Sigmoid colon (tissue), 7 donors: ENCODE measurements around the gene ODAD3. TPM values are rescaled to one million over a fixed set of nuclear protein-coding genes. Genes with fewer than 3 reads are reported as not detected.
"Not testable (repeated sequence)": the region's sequence is repeated elsewhere in the genome, so short reads cannot be mapped to it uniquely, and the experiment has no call there.

ENCODE experiments used
- DNase-seq: peaks from one replicate; pipeline ENCODE4 v3.0.0-alpha.2; 2019
- H3K27ac ChIP-seq, 4 donors: fragments of 200-600 bp; sonication (generic); one replicate each; pipeline ENCODE4 v1.5.1; 2016 to 2019; ENCODE audit warnings: mild to moderate bottlenecking in 1 of 4
- H3K27me3 ChIP-seq, 3 donors: fragments of 200-600 bp; sonication (generic); one replicate each; pipeline ENCODE4 v1.5.1; 2019; ENCODE audit warnings: mild to moderate bottlenecking in 1 of 3
- H3K36me3 ChIP-seq, 4 donors: fragments of 200-600 bp; sonication (generic); one replicate each; pipeline ENCODE4 v1.5.1; 2016 to 2019
- H3K4me1 ChIP-seq, 4 donors: fragments of 200-600 bp; sonication (generic); one replicate each; pipeline ENCODE4 v1.5.1; 2017 to 2019
- H3K4me3 ChIP-seq, 4 donors: fragments of 200-600 bp; sonication (generic); one replicate each; pipeline ENCODE4 v1.5.1; 2017 to 2019; ENCODE audit warnings: mild to moderate bottlenecking in 2 of 4, moderate library complexity in 1 of 4
- H3K9me3 ChIP-seq, 4 donors: fragments of 200-600 bp in 3 of 4; sonication (generic) in 3 of 4; one replicate each; pipeline versions ENCODE4 v1.5.1 to v1.6.1; 2013 to 2019
- CTCF ChIP-seq, 4 experiments: fragments of 450-650 bp in 3 of 4; fragments of 200-600 bp in 1 of 4; IDR thresholded peaks; one replicate each; pipeline ENCODE4 v1.5.1; 2016 to 2019; ENCODE audit warnings: antibody characterized with exemption in 4 of 4, mild to moderate bottlenecking in 3 of 4, moderate library complexity in 2 of 4
- EP300 ChIP-seq, 4 donors: sonication (generic); formaldehyde crosslinking; IDR thresholded peaks; one replicate each; pipeline ENCODE4 v1.6.1; 2017; ENCODE audit warnings: antibody characterized with exemption in 4 of 4
- POLR2A ChIP-seq, 2 donors: fragments of 450-650 bp; IDR thresholded peaks; one replicate each; pipeline ENCODE4 v1.6.1; 2016; ENCODE audit warnings: antibody characterized with exemption in 2 of 2, mild to moderate bottlenecking in 2 of 2, moderate library complexity in 2 of 2
- POLR2AphosphoS5 ChIP-seq, 4 donors: sonication (generic); formaldehyde crosslinking; IDR thresholded peaks; one replicate each; pipeline ENCODE4 v1.6.1; 2017; ENCODE audit warnings: antibody characterized with exemption in 4 of 4
- WGBS, 2 donors: extraction: QIAGEN DNeasy Blood & Tissue Kit; methylation state at CpG; one replicate each; pipeline ENCODE4 v1.1.7; 2013; 5-methylcytosine and 5-hydroxymethylcytosine counted together
- intact Hi-C: fragments of 100-400 bp; cut with DNase I; formaldehyde crosslinking; loops from one replicate; pipeline ENCODE4 v1.15.1; 2023
- polyA plus RNA-seq, 3 donors: library from polyadenylated mRNA; stranded (reverse); fragments of 200-250 nt; gene quantifications; one replicate each; pipeline ENCODE4 v1.2.3, GENCODE V29; 2013
- total RNA-seq, 4 donors: library from RNA; depleted of rRNA; stranded (reverse); fragments of >200 nt; gene quantifications; one replicate each; pipeline ENCODE4 v1.1.0, GENCODE V29; 2016
- donor health status: healthy with polysubstance abuse.
- donor health status: Bipolar disorder and iron deficiency.
- donor health status: healthy.

Gene ODAD3
- total and polyA plus RNA-seq, 7 donors = 0.29 to 1.4 TPM; not detected in 5

DNA sequence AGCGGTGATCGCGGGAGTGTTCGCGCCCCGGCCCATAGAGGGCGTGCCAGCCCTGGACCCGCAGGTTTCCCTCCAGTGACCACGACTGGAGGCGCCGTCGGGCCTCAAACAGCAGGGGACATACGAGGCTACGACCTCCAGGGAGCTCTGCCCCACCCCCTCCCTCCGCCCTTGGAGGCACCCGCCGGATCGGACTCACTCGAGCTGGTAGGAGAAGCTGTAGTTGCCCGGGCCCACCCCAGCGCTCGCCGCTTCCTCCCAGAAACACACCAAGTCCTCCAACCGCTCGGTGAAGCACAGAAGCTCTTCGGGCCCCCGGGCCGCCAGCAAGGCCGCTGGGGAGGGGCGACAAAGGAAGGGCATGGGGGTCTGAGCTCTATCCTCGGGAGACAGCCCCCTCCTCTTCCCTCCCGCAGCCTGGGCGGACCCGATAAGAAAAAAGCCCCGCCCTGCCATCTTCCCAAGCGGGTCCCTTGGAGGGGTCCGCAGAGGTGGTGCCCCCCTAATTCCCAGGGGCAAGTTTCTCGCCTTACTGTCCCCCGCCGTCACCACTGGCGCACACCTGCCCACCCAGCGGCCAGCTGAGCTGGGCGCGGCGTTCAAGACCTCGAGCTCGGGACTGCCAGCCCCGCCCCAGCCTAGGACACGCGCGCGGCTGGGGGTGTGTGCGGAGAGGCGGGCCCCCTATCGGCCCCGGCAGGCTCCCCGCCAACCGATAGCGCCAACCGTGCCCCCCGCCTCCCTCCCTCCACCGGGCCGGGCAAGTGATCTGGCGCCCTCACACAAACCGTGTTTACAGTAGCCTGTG, 51.8 kb downstream of the ODAD3 start:
- no peaks in the 10 kb centered on the region for H3K9me3 ChIP-seq
- peak; percentile 73 for DNase-seq
- 1% methylated on average over 65 of the region's 65 CpGs for WGBS, 2 donors
- peaks cover 0 to 50% (median 47%) of the 10 kb centered on the region in 4 donors for H3K4me1 ChIP-seq
- H3K27ac ChIP-seq = no peak overlapping the region
- no peaks in the 10 kb centered on the region for H3K36me3 ChIP-seq
- intact Hi-C loops = loop anchor here (5.0 kb wide), 1 partner anchor 91 kb away; no protein-coding TSS in a partner anchor
- H3K27me3 ChIP-seq = peaks cover 16 to 31% (median 30%) of the 10 kb centered on the region in 3 donors
- peak in 2 of 4 experiments; percentile 14 to 31 for TF ChIP-seq CTCF (IDR thresholded peaks at IDR 0.05)
- TF ChIP-seq EP300 (IDR thresholded peaks at IDR 0.05) = no peak
- H3K4me3 ChIP-seq = peak overlapping the region in 3 of 4 donors; percentile 6 to 37 (median 33)

DNA sequence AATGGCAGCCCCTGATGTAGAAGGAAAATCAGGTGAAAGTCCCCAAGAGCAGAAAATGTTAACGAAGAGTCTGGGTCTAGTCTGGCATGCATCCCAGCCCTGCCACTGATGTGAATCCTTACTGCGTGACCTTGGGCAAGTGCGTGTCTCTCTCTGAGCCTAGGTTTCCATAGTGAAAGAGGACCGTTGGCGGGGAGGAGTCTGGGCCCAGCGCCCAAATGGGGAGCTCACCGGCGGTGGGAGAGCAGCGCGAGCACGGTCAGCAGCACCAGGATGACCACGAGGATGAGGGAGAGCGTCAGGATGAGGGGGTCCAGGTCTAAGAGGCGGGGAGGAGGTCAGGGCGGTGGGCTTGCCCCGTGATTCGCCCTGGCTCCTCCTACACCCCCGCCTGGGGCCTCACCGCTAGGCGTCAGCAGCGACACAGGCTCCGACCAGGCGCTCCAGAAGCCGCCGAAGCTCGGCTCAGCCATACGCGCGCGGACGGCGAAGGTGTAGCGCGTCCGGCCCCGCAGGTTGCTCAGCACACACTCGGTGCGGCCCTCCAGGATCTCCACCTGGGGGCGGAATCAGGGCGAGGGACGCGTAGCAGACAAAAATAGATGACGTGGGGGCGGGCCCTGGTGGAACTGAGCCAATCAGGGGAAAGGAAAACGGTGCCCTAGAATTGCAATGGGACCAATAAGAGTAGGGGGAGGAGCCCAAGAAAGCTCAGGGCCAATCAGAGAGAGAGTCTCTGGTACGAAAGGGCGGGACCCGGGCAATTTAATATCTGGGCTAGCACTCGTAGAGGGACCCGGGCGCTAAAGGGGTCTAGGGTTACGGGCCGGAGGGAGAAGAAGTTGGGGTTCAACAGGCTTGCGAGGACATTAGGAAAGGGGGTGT, 54.0 kb downstream of the ODAD3 start:
- intact Hi-C loops = loop anchor here (1.0 to 5.0 kb wide), 2 partner anchors 54 to 89 kb away; partner anchors contain the start of genes ODAD3 and PRKCSH
- no peaks in the 10 kb centered on the region for H3K36me3 ChIP-seq
- peak overlapping the region; percentile 74 to 84 (median 80) for H3K27ac ChIP-seq
- peaks cover 16 to 31% (median 30%) of the 10 kb centered on the region in 3 donors for H3K27me3 ChIP-seq
- peaks cover 0 to 72% (median 69%) of the 10 kb centered on the region in 4 donors for H3K4me1 ChIP-seq
- peak overlapping the region; percentile 57 to 68 (median 61) for H3K4me3 ChIP-seq
- TF ChIP-seq CTCF (IDR thresholded peaks at IDR 0.05) = peak; percentile 76 to 85 (median 78)
- peak; percentile 87 to 94 (median 92) for TF ChIP-seq POLR2AphosphoS5 (IDR thresholded peaks at IDR 0.05)
- peak in 1 of 2 donors; percentile 67 for TF ChIP-seq POLR2A (IDR thresholded peaks at IDR 0.05)
- TF ChIP-seq EP300 (IDR thresholded peaks at IDR 0.05) = no peak
- DNase-seq = peak; percentile 98
- 1% methylated on average over 54 of the region's 54 CpGs for WGBS, 2 donors
- no peaks in the 10 kb centered on the region for H3K9me3 ChIP-seq

DNA sequence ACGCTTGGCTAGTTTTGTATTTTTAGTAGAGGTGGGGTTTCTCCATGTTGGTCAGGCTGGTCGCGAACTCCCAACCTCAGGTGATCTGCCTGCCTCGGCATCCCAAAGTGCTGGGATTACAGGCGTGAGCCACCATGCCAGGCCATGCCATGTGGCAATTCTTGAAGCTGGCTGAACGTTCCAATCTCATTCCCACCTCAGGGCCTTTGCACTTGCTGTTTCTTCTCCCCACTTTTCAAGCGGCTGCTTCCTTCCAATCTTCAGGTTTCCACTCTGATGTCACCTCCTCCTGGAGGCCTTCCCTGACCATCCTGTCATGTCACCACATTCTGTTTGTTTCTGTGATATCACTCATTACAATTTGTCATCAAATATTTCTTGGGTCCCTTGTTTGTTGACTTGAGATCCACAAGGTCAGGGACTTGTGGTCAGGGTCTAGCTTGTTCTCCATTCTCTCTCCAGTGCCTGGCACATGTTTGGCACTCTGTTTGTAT, 55.0 kb downstream of the ODAD3 start:
- H3K4me1 ChIP-seq = peaks cover 0 to 80% (median 75%) of the 10 kb centered on the region in 4 donors
- no peaks in the 10 kb centered on the region for H3K36me3 ChIP-seq
- peak overlapping the region in 2 of 4 donors; percentile 77 to 84 for H3K27ac ChIP-seq
- WGBS, 2 donors = 90 to 97% methylated on average over 7 of the region's 7 CpGs
- TF ChIP-seq CTCF (IDR thresholded peaks at IDR 0.05) (no peak), POLR2AphosphoS5 (IDR thresholded peaks at IDR 0.05) (no peak), EP300 (IDR thresholded peaks at IDR 0.05) (no peak), POLR2A (IDR thresholded peaks at IDR 0.05) (no peak)
- no peak for DNase-seq
- H3K4me3 ChIP-seq = peak overlapping the region in 2 of 4 donors; percentile 63 to 68
- H3K9me3 ChIP-seq = no peaks in the 10 kb centered on the region
- intact Hi-C loops = loop anchor here (5.0 to 10.0 kb wide), 3 partner anchors 88 to 245 kb away; partner anchors contain the start of gene ZNF627
- H3K27me3 ChIP-seq = peaks cover 16 to 31% (median 30%) of the 10 kb centered on the region in 3 donors

DNA sequence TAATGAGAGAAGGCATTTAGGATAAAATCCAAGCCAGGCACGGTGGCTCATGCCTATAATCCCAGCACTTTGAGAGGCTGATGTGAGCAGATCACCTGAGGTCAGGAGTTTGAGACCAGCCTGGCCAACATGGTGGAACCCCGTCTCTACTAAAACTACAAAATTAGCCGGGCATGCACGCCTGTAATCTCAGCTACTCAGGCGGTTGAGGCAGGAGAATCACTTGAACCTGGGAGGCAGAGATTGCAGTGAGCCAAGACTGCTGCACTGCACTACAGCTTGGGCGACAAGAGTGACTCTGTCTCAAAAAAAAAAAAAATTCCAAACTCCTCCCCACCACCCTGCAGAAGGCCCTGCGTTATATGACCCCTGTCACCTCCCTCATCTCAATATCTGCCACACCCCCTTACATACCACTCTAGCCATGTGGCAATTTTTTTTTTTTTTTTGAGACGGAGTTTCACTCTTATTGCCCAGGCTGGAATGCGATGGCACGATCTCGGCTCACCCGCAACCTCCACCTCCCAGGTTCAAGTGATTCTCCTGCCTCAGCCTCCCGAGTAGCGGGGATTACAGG, 55.6 kb downstream of the ODAD3 start:
- H3K9me3 ChIP-seq, H3K4me3 ChIP-seq, DNase-seq, H3K27ac ChIP-seq, H3K36me3 ChIP-seq: not testable (repeated sequence)
- intact Hi-C loops = loop anchor here (10.0 kb wide), 2 partner anchors 215 to 245 kb away; partner anchors contain the start of gene ZNF627
- Histone ChIP-seq H3K4me1 (peaks cover 0 to 80% (median 75%) of the 10 kb centered on the region in 4 donors), H3K27me3 (peaks cover 16 to 31% (median 30%) of the 10 kb centered on the region in 3 donors)
- WGBS, 2 donors = 77 to 89% methylated on average over 14 of the region's 14 CpGs
